ENCODE results near the gene NDUFA12.

The NDUFA12 gene

GRCh38 chr12:94930772-94931171 lies 72.7 kb downstream of the NDUFA12 start:
- DNase-seq: no peak

GRCh38 chr12:94930216-94930654 lies 73.3 kb downstream of the NDUFA12 start:
- no peak for DNase-seq

DNA sequence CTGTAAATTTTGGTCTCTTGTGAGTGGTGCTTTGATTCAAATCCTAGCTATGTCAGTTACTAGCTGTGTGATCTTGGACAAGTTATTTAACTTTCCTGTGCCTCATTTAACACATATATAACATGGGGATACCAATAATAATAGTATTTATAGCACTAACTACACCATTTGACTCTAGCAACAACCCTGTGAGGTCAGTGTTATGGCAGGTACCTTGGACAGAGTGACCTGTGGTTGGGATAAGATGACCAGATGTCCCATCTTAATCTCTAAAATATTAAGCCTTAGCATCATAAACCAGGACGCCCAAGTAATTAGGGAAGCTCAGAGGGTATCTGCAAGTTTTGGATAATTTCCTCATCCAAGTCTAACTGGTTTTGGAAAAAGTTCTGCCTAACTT lies 73.7 kb downstream of the NDUFA12 start:
- DNase-seq: no peak

DNA sequence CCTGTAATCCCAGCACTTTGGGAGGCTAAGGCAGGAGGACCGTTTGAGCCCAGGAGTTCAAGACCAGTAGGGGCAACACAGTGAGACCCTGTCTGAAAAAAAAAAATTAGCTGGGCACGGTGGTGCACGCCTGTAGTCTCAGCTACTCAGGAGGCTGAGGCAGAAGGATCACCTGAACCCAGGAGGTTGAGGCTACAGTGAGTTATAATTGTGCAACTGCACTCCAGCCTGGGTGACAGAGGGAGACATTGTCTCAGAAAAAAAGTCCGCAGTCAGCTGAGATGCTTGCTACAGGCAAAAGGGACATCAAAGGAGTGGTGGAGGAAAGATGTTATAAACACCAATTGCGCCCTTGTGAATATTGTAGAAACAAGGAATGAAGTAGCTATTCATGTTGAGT lies 77.8 kb downstream of the NDUFA12 start:
- no peak for DNase-seq

- DNase-seq: no peak
Observed at GRCh38 chr12:94925206-94925605, 78.3 kb downstream of the NDUFA12 start.

DNA sequence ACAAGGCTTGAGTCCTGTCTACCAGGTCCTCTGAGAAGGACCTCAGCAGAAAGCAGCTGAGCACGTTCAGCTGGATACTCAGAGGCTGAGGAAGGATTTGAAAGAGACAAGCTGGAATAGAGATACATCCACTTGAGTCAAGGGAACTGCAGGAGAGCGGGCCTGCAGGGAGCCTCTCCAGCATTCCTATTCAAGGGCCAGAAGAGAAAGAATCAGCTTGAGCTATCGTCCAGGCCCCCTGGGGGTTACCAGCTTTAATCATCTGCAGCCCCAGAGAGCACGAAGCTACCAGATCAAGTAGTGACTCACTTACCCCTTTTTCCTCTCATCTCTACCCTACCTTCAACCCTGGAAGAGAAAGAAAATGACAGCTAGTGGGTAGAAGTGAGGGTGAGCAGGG lies 80.9 kb downstream of the NDUFA12 start:
- peak; percentile 42 for DNase-seq

Measured in fibroblast of skin of right biceps (primary cell).